Rectal smooth muscle tissue (tissue), 1 donor: ENCODE data around the gene CCDC13.

Experiments used
- H3K27ac ChIP-seq: one replicate; pipeline ENCODE4 v1.7.0; 2013; ENCODE audit warnings: low read depth, low read length, inconsistent platforms
- H3K27me3 ChIP-seq: one replicate; pipeline ENCODE4 v1.7.0; 2013; ENCODE audit warnings: low read length; ENCODE audit not compliant: control insufficient read depth, insufficient read depth
- H3K36me3 ChIP-seq: one replicate; pipeline ENCODE4 v1.7.0; 2013; ENCODE audit warnings: low read length; ENCODE audit not compliant: control insufficient read depth, insufficient read depth
- H3K4me1 ChIP-seq: one replicate; pipeline ENCODE4 v1.7.0; 2013; ENCODE audit warnings: low read length; ENCODE audit not compliant: control insufficient read depth, insufficient read depth
- H3K4me3 ChIP-seq: one replicate; pipeline ENCODE4 v1.7.0; 2013; ENCODE audit warnings: low read length
- H3K9ac ChIP-seq: one replicate; pipeline ENCODE4 v1.7.0; 2013; ENCODE audit warnings: low read length

The CCDC13 gene

DNA sequence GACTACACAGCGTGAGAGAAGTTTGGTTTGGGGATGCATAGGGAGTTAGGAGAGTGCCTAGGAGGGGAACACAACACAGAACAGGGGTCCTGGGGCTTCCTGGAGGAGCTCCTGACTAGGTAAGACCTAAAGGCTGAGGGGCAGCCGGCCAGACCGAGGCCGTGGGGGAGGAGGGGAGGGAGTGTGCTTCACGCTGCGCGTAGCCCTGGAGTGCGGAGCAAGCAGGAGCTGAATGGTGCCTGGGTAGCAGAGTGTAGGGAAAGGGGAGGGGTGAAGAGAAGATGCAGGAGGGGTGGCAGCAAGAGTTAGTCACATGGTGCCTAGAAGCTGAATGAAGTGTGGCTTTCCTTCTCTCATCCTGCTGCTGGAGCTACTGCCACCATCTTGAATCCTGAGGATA, 38.0 kb downstream of the CCDC13 start:
- H3K9ac ChIP-seq = no peak overlapping the region
- no peak overlapping the region for H3K27ac ChIP-seq
- H3K36me3 ChIP-seq = no peaks in the 10 kb centered on the region
- H3K4me1 ChIP-seq = no peaks in the 10 kb centered on the region
- no peaks in the 10 kb centered on the region for H3K27me3 ChIP-seq
- H3K4me3 ChIP-seq = no peak overlapping the region

- Histone ChIP-seq H3K27me3 (no peaks in the 10 kb centered on the region), H3K9ac (no peak overlapping the region), H3K4me3 (no peak overlapping the region), H3K4me1 (no peaks in the 10 kb centered on the region), H3K27ac (no peak overlapping the region), H3K36me3 (no peaks in the 10 kb centered on the region)
Measured at GRCh38 chr3:42734263-42734860, 38.7 kb downstream of the CCDC13 start.

DNA sequence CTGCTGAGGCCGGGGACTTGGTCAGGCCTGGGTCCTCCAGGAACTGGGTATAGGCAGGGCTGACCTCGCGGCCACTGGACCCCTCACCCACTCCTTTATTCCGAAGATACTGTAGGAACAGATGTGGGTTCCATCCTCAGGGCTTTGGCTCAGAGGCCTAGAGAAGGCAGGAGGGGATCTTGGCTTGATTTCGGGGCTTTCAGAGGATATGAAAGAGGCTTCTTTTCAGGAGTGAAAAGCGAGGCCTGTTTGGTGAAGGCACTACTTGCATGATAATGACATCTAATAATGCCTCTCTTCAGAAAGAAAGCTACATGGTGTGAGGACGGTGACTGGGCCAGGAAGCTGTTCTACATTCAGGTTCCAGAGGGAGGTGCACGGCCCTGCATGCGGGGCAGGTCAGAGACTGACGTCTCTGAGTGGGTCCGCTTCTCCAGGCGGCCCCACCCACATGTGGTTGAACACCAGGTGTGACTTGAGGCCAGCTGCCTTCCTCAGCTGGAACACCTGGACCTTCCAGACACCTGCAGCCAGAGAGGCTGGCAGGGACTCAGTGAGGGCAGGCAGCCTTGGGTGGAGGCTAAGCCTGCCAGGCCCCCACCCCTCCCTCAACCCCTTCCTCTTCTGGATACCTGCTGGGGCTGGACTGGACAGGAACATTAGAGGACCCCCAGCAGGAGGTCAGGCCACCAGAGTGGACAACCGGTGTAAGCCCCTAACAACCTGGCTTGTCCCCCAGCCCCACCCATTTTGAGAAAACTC, 39.4 kb downstream of the CCDC13 start:
- H3K9ac ChIP-seq = no peak overlapping the region

DNA sequence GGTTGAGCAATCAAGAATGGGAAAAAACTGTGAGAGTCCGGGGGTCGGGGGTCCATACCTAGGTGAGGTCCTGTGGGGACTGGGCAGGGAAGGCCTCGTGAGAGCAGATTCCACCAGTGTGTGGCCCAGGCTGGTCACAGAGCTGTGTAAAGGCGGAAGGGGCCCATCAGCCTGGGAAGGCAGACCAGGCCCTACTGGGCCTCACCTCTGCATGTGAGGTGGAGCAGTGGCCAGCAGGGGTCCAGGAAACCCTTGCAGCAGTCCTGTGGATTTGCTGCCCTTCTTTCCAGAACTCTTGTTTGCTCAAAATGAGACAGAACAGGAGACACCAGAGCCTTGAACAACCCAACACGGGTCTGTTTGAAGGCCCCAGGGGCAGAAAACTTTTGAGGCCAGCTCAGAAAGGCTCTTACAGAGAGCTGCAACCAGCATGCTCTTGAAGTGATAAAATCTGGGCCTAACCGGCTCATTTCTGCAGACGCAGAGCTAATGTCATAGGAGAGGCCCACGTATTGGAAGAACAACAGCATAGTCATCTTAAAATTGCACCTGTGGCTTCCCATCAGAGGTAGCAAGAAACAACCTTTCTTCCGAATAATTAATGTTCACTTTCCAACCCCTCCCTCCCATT, 40.1 kb downstream of the CCDC13 start:
- no peaks in the 10 kb centered on the region for H3K4me1 ChIP-seq
- no peak overlapping the region for H3K27ac ChIP-seq
- no peak overlapping the region for H3K4me3 ChIP-seq
- H3K36me3 ChIP-seq = no peaks in the 10 kb centered on the region
- H3K27me3 ChIP-seq = no peaks in the 10 kb centered on the region
- H3K9ac ChIP-seq = no peak overlapping the region

More for the DNA sequence above, 39.4 kb downstream of the CCDC13 start:
- Histone ChIP-seq H3K4me1 (no peaks in the 10 kb centered on the region), H3K27me3 (no peaks in the 10 kb centered on the region), H3K27ac (no peak overlapping the region), H3K36me3 (no peaks in the 10 kb centered on the region), H3K4me3 (no peak overlapping the region)

DNA sequence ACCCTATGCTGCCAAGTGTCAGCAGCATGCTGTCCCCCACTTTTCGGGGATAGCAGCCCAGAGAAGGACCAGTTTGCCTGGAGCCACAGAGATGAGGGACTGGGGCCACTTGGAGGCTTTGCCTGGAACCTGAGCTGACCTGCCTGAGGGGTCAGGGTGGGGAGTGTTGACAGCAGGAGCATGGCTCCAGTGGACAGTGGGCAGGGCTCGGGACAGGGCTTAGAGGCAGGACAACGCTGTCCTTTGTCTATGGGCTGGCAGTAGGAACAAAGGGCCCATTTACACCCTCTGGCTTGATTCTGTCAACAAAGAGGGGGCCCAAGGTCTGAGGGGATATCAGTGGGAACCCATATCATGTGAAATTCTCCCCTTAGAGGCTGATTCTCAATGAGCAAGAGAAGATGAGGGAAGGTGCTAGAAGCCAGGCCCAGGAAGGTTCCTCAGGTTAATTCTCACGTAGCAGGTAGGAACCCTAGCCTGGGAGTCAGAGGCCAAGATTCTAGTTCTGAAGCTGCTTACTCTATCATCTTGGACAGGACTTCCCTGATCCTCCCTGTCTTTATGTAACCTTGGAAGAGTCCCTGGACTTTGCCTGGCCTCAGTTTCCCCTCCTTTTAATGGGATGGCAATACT, 40.7 kb downstream of the CCDC13 start:
- H3K36me3 ChIP-seq = no peaks in the 10 kb centered on the region
- H3K4me1 ChIP-seq = no peaks in the 10 kb centered on the region
- H3K9ac ChIP-seq = no peak overlapping the region
- H3K27me3 ChIP-seq = no peaks in the 10 kb centered on the region
- H3K4me3 ChIP-seq = no peak overlapping the region
- no peak overlapping the region for H3K27ac ChIP-seq

DNA sequence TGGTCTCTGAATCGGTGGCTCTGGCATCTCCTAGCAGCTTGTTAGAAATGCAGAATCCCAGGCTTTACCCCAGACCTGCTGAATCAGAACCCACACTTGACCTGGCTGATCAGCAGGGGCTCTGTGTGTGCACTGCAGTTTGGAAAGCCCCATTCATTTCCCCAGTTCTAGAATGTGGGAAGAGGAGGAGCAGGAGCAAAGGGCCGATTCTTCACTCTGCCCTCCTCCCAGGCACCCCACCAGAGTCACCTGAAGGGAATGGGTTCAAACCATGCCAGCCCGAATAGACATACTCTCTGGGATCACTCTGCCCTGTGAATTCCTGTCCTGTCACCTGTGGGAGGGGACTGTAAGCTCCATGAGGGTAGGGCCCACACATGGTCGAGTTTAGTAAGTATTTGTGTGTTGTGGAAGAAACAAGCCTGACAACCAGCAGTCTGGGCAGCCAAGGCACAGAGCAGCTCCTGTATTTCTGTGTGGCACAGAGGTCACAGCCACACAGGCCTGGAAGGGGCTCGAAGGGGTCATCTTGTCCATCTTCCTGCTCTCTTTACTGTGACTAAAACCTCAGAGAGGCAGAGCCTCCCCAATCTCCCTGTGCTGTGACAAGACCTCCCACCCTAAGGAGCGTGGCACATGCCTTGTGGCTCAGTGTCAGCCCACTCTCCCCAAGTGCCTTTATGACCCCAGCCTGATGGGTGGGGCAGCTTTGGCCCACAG, 41.4 kb downstream of the CCDC13 start:
- Histone ChIP-seq H3K36me3 (no peaks in the 10 kb centered on the region), H3K4me3 (no peak overlapping the region), H3K4me1 (no peaks in the 10 kb centered on the region), H3K9ac (no peak overlapping the region), H3K27ac (no peak overlapping the region), H3K27me3 (no peaks in the 10 kb centered on the region)

DNA sequence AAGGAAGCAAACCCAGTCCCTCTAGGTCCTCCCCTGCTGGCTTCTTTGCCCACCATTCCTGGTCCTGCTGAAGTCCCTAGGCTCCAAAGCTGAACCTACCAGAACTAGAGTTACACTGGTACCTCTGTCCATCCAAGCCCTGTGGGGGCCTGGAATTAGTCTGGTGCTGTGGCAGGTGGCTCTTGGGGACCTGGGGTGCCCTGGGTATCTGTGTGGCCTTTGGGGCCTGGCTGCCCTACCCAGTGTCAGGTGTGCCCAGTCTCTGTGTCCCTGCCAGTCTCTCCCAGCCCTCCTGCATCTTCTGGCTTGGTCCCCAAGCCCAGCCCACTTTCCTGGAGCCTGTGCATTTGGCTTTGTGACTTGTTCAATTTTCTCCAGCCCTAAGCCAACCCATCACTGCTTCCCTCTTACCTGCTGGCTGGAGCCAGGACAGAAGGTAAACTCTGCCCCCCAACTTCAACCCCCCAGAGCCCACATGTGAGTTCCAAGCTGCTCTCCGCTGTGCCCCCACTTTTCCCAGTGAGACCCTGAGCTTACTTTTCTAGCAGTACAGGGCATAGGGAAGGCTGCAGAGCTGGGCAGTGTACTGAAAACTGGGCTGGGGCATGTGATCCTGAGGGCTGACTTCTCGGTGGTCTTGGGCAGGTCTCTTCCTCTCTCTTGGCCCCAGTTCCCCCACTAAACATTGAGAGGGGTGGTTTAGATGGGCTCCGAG, 42.2 kb downstream of the CCDC13 start:
- Histone ChIP-seq H3K4me3 (no peak overlapping the region), H3K36me3 (no peaks in the 10 kb centered on the region), H3K27me3 (no peaks in the 10 kb centered on the region), H3K27ac (no peak overlapping the region), H3K9ac (no peak overlapping the region), H3K4me1 (no peaks in the 10 kb centered on the region)

GRCh38 chr3:42730294-42730693, 42.8 kb downstream of the CCDC13 start:
- no peak overlapping the region for H3K9ac ChIP-seq

GRCh38 chr3:42729404-42730145, 43.5 kb downstream of the CCDC13 start:
- Histone ChIP-seq H3K4me3 (no peak overlapping the region), H3K9ac (no peak overlapping the region), H3K4me1 (no peaks in the 10 kb centered on the region), H3K27ac (no peak overlapping the region), H3K27me3 (no peaks in the 10 kb centered on the region), H3K36me3 (no peaks in the 10 kb centered on the region)

More at GRCh38 chr3:42730294-42730693, 42.8 kb downstream of the CCDC13 start:
- H3K27ac ChIP-seq = no peak overlapping the region
- H3K4me3 ChIP-seq = no peak overlapping the region
- no peaks in the 10 kb centered on the region for H3K36me3 ChIP-seq
- H3K4me1 ChIP-seq = no peaks in the 10 kb centered on the region
- no peaks in the 10 kb centered on the region for H3K27me3 ChIP-seq

DNA sequence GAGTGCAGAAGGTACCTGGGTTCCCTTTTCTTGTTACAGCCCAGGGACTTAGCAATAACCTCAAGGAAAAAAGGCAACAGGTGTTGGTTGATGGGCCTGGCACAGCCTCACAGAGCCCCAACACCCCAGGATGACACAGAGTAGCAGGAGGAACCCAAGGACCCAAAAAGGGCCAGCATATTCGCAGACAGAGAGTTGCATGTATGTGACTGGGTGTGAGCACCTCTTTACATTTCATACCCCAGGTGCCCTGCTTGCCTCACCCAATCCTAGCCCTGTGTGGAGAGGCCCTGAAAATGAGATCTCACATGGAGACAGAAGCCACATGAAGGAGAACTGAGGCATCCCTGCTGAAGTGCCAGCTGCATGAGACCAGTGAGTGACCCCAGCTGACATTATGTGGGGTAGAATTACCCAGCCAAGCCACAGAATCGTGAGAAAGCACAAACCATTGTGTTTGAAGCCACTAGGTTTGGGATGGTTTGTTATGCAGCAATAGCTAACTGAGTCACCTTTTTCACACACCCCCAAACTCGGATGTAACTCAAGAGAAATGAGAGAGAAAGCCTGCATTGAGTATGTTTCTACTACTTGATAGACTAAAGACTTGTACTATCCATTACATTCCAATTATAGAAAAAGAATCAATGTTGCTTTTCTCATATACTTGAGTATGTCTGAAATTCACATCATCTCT, 44.2 kb downstream of the CCDC13 start:
- Histone ChIP-seq H3K9ac (no peak overlapping the region), H3K27me3 (no peaks in the 10 kb centered on the region), H3K4me1 (no peaks in the 10 kb centered on the region), H3K36me3 (no peaks in the 10 kb centered on the region), H3K4me3 (no peak overlapping the region), H3K27ac (no peak overlapping the region)

DNA sequence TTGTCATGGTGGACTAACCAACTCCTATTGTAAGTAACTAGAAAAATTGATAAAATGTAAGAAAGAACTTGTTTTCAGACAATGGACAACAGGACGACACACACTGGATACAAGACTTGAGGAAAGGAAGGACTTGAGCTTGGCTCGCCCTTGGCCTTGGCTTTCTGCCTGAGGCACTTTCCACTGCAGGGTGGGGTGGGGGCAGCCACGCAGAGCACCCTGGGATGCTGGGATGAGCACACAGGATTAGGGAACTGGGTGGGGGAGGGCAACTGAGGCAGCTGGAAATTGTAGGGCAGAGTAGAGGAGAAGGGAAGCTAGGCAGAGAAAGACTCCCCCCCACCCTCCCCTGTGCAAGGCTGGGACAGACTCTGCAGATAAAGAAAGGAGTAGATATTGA, 45.0 kb downstream of the CCDC13 start:
- no peaks in the 10 kb centered on the region for H3K36me3 ChIP-seq
- H3K27ac ChIP-seq = no peak overlapping the region
- no peak overlapping the region for H3K9ac ChIP-seq
- no peaks in the 10 kb centered on the region for H3K27me3 ChIP-seq
- no peak overlapping the region for H3K4me3 ChIP-seq
- no peaks in the 10 kb centered on the region for H3K4me1 ChIP-seq
